GM21529 (cell line): ENCODE measurements around the gene SLC39A7.
A peak's percentile ranks its signal among the peaks of the same experiment; 100 is the strongest.

Source experiments
- ATAC-seq: cut with Tn5 transposase; IDR thresholded peaks from one replicate; pipeline ENCODE4 v1.9.1; 2021; ENCODE audit not compliant: unreplicated experiment

Gene SLC39A7

DNA sequence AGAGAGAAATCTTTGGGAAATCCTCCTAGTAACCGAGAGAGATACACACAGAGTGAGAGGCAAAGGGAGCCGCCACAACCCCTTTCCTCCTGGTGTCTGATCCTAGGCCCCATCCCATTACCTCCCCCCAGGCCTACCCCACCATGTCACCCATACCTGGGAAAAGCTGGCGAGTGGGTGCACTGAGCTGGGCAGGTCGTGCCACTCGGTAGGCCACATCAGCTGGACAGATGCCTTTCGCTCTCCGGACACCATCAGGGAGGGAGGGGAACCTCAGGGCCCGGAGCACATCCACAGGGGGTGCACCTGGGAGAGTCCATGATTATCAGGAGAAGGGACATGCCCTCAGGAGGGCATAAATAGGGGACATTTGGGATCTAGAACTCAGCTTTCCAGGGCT is 11.5 kb upstream of the SLC39A7 start:
- no peak for ATAC-seq

DNA sequence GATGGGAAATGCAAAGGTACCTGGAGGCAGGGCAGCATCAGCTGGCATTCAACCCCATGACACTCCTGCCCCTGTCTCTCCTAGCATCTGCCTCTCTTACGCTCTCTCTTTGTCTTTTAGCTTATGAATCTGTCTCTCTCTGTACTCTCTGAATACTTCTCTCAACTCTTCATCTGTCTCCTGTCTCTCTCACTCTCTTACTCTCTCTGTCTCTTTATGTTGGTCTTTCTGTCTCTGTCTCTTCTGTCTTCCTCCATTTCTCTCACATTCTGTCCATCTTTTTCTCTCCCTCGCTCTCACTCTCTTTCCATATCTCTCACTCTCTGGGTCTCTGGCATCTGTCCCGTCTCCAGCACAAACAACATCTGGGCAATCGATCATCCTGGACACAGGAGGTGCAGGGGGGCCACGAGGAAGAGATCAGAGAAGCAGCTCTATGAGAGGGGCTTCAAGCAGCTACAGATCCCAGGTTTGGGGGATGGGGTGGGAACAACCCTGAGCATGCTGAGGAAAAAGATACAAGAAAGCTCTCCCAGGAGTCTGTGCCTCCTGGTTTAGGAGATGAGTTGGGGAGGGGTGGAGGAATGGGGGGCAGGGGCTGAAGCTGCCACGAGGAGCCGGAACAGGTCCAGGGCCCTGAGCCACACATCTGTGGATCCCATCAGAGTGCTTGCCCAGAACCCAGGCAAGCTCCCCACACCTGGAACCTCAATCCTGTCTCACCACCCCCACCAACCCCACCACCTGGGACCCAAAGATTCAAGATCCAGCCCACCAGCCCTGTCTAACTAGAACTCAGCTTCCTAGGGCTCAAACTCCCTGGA is 10.8 kb upstream of the SLC39A7 start:
- no peak for ATAC-seq

DNA sequence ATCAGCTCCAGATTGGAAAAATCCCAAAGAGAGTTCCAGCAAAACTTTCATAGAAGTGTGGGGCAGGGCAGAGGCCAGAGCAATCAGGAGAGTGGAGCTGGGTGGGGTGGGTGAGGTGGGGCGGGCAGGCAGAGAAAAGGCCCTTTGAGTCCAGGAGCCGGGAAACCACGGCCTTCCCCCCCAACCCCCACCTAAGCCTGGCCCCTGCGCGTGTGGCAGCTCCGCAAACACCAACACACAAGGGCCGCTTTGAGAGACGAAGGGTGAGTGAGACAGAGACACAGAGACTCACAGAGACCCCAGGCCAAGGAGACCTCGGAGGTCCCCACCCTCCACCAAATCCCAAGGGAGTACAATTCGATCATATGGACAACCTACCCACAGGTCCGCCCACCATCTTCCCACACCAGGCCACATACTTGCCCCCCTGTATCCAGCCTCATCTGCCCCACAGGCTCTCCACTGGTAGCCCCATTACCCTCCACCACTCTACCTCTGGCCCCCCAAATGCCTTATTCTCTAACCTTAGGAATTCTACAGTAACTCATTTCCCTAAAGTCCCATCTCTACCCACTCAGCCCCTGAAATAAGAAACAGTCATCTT is 10.1 kb upstream of the SLC39A7 start:
- no peak for ATAC-seq

DNA sequence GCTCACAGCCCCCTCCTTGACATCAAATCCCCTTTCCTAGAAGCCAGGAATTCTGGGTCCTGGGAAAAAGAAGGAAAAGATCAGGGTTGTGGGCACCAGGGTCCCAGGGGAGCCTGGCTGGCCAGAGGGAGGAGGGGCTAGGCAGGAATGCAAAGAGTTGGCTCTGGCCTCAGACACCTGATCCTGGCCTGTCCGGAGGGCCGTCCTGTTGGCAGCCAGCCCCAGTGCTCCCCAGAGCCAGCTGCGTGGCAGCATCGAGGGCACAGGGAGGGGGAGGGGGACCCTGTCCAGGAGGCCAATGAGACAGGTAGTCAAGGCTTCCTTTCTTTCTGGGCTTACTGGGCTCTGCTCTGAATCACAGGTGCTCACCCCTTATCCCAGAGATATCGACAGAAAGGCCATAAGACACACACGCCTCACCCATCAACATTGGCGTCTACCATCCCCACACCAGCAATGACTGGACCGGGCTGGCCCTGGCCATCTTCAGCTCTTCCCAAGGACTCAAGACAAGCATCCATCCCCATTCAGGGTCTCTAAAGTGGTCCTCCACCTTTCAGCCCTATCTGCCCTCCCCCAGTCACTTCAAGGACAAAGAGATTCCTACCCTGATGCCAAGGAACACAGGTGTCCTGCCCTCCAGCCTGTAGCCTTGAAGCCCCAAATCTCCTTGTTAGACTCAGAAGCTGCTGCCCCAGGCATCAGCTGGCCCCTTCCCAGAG is 9.1 kb upstream of the SLC39A7 start:
- no peak for ATAC-seq

- no peak for ATAC-seq
Measured at GRCh38 chr6:33192105-33192646, 8.5 kb upstream of the SLC39A7 start, which contains the start of gene COL11A2. Gene COL11A2, minus strand, starts transcription at chr6:33192467. Its CDS starts 227 bp downstream, at chr6:33192240.

DNA sequence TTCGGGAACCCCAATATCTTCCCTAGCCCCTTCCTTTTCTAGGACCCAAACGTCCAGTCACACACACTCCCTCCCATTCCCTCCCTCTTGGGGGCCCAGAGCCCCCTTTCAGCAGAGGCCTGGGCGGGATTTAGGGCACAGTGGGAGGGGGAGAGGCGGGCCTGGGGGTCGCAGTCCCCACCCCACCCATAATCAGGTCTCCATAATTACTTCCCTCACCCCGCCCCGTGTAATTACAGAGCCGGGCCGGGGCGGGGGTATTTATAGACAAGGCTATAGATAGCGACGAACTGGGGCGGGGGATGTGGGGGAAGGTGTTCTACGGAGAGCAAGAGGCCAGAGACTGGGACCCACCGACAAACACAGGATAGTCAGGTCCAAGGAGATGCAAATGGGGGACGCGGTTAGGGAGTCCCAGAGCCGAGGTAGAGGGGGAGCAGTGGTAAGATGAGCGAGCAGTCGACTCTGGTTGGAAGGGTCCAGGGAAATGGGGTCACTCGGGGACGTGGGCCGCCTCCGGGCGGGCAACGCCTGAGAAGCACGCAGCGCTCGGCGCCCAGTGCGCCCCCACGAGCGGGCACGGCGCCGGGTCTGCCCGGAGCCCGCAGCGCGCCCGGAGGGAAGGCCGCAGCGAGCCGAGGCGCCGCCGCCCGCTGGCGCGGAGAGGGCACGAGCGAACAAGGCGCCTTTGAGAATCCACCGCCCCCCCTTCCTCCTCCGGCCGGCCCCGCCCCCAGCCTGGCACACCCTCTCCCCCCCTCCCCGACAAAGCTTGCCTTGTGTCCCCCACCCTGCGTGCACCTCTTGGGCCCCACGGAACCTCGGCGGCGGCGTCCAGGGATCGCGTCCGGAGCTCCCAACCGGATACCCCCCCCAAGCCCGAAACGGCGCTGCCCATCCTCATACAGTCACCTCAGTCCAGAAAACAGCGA is 7.7 kb upstream of the SLC39A7 start:
- ATAC-seq, result no peak

DNA sequence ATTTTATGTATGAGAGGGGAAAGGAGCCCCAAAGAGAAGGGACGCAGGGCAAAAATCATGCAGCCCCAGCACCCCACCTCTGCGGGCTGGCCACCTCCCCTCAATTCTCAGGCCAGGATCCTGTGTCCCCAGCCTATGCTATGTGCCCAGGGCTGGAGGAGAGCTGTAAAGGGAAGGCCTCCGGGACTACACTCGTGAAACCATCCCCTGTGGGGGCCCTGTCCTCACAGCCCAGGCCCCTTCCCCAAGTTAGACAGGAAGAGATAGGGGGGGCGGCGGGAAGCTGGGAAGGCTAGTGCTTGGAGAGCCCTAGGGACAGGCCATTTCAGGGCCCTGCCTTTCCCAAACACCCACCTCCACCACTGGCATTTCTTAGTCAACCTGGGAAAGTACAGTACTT is 7.0 kb upstream of the SLC39A7 start:
- ATAC-seq, result no peak

- ATAC-seq, result no peak
Measured at GRCh38 chr6:33194431-33194979, 6.2 kb upstream of the SLC39A7 start.

DNA sequence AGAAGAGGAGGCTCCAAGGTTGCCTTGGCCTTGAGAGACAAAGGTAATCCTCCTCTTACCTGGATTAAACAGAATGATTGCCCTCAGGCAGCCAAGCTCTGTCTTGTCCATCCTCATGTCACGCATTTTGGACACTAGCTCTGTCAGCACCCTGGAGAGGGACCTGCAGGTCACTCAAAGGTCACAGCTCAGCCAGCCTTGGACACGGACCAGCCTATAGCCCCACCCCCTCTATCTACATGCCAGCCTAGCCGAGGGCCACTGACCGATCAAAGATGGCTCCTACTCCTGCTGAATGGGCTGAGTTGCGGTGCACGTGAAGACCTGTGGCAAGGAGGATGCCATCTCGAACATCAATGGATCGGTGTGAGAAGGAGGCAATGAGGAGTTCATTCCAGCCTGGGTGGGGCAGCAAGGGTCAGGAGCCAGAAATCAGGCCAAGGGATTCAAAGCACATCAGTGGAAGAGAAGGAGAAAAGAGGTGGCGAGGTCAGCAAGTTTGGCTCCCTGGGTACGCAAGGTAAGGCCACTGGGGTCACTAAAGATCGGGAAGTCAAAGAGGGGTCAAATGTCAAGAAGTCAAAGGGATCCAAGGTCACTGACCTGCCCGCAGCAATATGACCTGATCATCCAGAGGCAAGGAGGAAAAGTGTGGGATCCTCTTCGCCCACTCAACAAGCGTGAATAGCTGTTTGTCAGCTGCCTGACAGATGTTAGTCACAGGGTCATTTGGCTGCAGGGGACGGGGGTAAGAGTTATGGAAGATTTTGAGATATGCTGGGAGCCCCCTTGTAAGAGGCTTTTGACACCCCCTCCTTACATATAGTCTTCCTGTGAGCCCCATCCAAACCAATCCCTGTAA is 5.1 kb upstream of the SLC39A7 start:
- ATAC-seq, result no peak

GRCh38 chr6:33197431-33198048 is 3.1 kb upstream of the SLC39A7 start:
- ATAC-seq, result peak; percentile 30

DNA sequence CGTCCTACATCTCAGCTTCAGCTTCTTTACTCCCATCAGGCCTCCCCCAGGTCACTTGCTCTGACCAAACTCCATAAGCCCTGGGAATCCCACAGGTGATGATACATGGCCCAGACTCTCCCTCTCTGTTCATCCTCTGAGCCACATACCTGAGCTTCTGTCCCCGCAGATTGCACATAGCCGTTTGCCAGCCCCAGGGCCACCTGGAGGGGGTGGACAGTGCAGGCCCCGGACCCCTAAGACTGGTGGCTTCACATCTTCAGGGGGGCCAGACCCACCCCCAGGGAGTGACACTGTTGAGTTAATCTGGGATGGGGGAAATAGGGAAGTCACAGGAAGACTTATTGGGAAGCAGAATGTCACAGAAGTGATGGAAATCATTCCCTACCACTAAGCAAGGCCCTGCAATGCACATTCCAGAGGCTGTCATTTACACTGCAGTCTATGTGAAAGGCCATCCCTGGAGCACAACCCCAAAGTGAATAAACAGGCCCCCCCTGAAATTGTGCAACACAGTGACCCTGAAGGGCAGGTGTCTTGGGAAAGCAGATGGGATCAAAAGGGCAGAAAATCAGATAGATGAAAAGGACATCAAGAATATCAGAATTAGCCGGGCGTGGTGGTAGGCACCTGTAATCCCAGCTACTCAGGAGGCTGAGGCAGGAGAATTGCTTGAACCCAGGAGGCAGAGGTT is 2.4 kb upstream of the SLC39A7 start:
- no peak for ATAC-seq

GRCh38 chr6:33198853-33199436 is 1.7 kb upstream of the SLC39A7 start:
- ATAC-seq, result no peak

DNA sequence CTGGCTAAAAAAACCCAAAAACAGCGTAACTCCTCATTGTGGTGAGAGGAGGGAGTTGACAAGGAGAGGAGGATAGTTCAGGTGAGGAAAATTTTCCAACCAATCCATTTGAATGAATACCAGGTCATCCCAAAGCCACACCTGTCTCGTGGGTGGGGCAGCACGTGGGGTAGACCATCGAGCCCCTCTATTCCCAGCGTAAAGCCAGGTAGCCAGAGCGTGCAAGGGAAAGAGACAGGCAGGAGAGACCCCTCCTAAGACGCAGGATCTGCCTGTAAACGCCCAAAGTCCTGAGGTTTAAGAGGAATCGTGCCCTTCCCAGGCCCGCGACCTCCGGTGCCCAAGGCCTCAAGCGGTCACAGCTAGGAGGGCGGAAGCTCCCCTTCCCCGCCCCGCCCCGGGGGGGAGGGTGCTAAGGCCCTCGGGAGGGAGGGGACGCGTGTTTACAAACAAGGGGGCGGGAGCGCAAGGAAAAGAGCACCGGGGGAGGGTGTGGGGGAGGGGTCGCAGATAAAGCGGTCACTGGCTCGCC is 914 bp upstream of the SLC39A7 start:
- peak; percentile 22 for ATAC-seq

DNA sequence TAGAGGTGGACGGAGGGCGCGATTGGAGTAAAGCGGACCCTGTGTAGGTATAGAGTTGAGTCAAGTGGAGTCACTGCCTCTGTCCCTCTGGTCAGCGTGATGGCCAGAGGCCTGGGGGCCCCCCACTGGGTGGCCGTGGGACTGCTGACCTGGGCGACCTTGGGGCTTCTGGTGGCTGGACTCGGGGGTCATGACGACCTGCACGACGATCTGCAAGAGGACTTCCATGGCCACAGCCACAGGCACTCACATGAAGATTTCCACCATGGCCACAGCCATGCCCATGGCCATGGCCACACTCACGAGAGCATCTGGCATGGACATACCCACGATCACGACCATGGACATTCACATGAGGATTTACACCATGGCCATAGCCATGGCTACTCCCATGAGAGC is 479 bp downstream of the SLC39A7 start:
- no peak for ATAC-seq

DNA sequence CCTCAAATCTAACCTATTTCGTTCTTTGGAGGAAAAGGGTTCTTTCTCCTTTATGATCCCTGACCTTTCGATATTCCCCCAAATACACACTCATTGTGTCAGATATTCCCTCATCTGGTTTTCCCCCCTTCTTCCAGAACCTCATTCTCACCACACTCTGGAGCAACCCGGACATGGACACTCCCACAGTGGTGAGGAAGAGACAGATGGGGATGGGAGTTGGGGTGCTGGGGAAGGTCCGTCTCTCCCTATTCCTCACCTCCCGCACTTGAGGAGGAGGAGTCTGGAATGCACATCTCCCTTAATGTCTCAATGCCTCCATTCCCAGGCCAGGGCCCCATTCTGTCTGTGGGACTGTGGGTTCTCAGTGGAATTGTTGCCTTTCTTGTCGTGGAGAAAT is 1.3 kb downstream of the SLC39A7 start:
- no peak for ATAC-seq

GRCh38 chr6:33202799-33203198 is 2.1 kb downstream of the SLC39A7 start:
- ATAC-seq, result no peak

GRCh38 chr6:33203443-33204164 is 2.9 kb downstream of the SLC39A7 start:
- ATAC-seq, result no peak
